OCI-LY1 (cell line): ENCODE measurements around the gene SYT7.

ENCODE experiments used
- EZH2 ChIP-seq: fragments of 200-600 bp; sonication (generic), shearing (Covaris generic); IDR thresholded peaks from 2 replicates; pipeline ENCODE4 v1.8.0; 2017; ENCODE audit warnings: borderline replicate concordance, mixed run types, mild to moderate bottlenecking, antibody characterized with exemption, low read length, moderate library complexity, mixed read lengths
- TF ChIP-seq, protein P1 (sequence below): fragments of 200-600 bp; sonication (generic), shearing (Covaris generic); IDR thresholded peaks from 2 replicates; pipeline ENCODE4 v1.5.1; 2017; ENCODE audit warnings: mild to moderate bottlenecking, antibody characterized with exemption, low read length, moderate library complexity, mixed read lengths

DNA sequence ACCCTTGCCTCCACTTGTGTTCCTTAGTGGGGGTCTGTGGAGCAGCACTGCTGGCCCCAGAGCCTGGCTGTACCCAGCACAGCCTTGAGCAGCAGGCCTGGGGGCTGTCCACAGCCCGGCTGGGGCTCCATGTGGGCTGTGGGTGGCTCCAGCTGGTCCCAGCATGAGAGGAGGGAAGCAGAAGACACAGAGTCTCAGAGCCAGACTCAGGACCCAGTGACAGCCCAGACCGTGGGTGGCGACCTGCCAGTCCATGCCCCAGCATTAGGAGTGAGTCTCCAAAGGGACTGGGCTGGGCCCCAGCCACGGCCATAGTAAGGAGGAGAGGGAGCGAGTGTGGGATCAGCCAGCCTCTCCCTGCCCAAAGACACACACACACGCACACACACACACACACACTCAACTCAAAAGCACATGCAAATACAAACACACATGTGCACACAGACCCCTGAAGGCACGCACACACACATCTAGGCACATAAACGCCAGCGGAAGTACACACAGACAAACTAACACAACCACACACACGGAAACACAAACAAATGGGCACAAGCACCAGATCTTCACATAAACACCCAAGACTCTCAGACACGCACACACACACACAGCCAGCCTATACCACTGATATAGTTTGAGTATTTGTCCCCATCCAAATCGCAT lies 89.0 kb downstream of the SYT7 start:
- TF ChIP-seq, protein P1, sequence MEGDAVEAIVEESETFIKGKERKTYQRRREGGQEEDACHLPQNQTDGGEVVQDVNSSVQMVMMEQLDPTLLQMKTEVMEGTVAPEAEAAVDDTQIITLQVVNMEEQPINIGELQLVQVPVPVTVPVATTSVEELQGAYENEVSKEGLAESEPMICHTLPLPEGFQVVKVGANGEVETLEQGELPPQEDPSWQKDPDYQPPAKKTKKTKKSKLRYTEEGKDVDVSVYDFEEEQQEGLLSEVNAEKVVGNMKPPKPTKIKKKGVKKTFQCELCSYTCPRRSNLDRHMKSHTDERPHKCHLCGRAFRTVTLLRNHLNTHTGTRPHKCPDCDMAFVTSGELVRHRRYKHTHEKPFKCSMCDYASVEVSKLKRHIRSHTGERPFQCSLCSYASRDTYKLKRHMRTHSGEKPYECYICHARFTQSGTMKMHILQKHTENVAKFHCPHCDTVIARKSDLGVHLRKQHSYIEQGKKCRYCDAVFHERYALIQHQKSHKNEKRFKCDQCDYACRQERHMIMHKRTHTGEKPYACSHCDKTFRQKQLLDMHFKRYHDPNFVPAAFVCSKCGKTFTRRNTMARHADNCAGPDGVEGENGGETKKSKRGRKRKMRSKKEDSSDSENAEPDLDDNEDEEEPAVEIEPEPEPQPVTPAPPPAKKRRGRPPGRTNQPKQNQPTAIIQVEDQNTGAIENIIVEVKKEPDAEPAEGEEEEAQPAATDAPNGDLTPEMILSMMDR, result no peak
- no peak for TF ChIP-seq EZH2
